Erythroblast (primary cell): ENCODE results near the gene PELO.

Source experiments
- GATA1 ChIP-seq: IDR thresholded peaks from 2 replicates; pipeline ENCODE4 v1.6.1; 2011; ENCODE audit warnings: low read depth, mild to moderate bottlenecking, control low read depth, low read length, moderate library complexity
- POLR2A ChIP-seq: IDR thresholded peaks from 2 replicates; pipeline ENCODE4 v1.6.1; 2011; ENCODE audit warnings: mild to moderate bottlenecking, low read length

DNA sequence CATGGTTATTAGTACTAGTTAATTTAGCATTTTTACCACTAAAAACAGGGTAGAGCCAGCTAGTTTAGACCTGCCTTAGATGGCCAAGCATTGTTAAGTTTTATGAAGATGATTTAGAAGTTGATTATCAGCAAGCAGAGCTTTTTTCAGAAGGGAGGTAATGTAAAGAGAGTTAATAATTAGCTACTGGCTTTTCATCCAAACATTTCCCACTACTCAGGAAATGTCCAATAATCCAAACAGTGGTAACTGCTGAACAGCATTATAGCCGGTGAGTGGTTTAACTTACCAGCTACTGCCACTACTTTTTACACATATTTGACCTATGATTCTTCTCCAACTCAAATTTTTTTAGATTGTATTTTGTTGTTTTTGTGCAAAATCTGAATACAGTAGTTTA is 1.7 kb downstream of the PELO start:
- TF ChIP-seq POLR2A: no peak
- TF ChIP-seq GATA1: no peak
